HepG2 (cell line): ENCODE data around the gene KCNK7. TPM values are rescaled to one million over a fixed set of nuclear protein-coding genes. Genes with fewer than 3 reads are reported as not detected.

Source experiments
- ARNTL ChIP-seq: sonication (generic); formaldehyde crosslinking; IDR thresholded peaks from 2 replicates; pipeline ENCODE4 v1.4.0; 2020; ENCODE audit warnings: mild to moderate bottlenecking, missing genetic modification reagents
- CBX1 ChIP-seq: IDR thresholded peaks from one replicate; pipeline ENCODE4 v1.6.1; 2016; ENCODE audit warnings: antibody characterized with exemption, low read depth
- GABPB1 ChIP-seq: IDR thresholded peaks from 2 replicates; pipeline ENCODE4 v1.6.1; 2016; ENCODE audit warnings: mild to moderate bottlenecking, missing genetic modification reagents, moderate library complexity, missing compliant biosample characterization
- HDAC6 ChIP-seq: fragments of 200-600 bp; sonication (generic); IDR thresholded peaks from 2 replicates; pipeline ENCODE4 v1.7.0; 2017; ENCODE audit warnings: mild to moderate bottlenecking, antibody characterized with exemption, low read length, low read depth
- MBNL3 ChIP-seq: fragments of 250-450 bp; sonication (Bioruptor Pico); conservative IDR thresholded peaks from 2 replicates; pipeline ENCODE4 v1.8.0; 2022; ENCODE audit warnings: mild to moderate bottlenecking, inconsistent platforms
- PPARG ChIP-seq: conservative IDR thresholded peaks from 2 replicates; pipeline ENCODE4 v1.6.1; 2016; ENCODE audit warnings: missing biosample characterization, missing genetic modification reagents
- RXRA ChIP-seq: sonication (generic); formaldehyde crosslinking; IDR thresholded peaks from 2 replicates; pipeline ENCODE4 v1.5.1; 2020; ENCODE audit warnings: missing genetic modification reagents
- SOX5 ChIP-seq: IDR thresholded peaks from 2 replicates; pipeline ENCODE4 v1.6.1; 2016; ENCODE audit warnings: borderline replicate concordance
- SRY ChIP-seq: sonication (generic); formaldehyde crosslinking; IDR thresholded peaks from 2 replicates; pipeline ENCODE4 v1.8.0; 2022; ENCODE audit warnings: mild to moderate bottlenecking, missing genetic modification reagents
- STAG1 ChIP-seq: sonication (generic); formaldehyde crosslinking; IDR thresholded peaks from 2 replicates; pipeline ENCODE4 v1.4.0; 2020; ENCODE audit warnings: missing genetic modification reagents
- TP53 ChIP-seq: sonication (generic); formaldehyde crosslinking; conservative IDR thresholded peaks from 2 replicates; pipeline ENCODE4 v1.4.0; 2020; ENCODE audit warnings: missing genetic modification reagents
- polyA plus RNA-seq, 8 experiments: library from polyadenylated mRNA; depleted of rRNA in 3 of 8; stranded (reverse) in 7 of 8; unstranded in 1 of 8; fragments of >200 nt; fragmentation: Illumina TruSeq in 4 of 8; extraction: Trizol in 4 of 8; gene quantifications; 2 replicates each; pipeline versions ENCODE4 v1.2.1 to v1.2.3, GENCODE V29; 2011 to 2016; ENCODE audit warnings: low read depth in 4 of 8, missing spikeins in 1 of 8, mixed read lengths in 1 of 8; ENCODE audit not compliant: insufficient read depth in 1 of 8
- total RNA-seq, 5 experiments: library from RNA; depleted of rRNA; stranded (reverse); fragments of >200 nt; fragmentation: Illumina TruSeq; extraction: Trizol; gene quantifications; 2 replicates each; pipeline ENCODE4 v1.2.3, GENCODE V29; 2016; ENCODE audit warnings: low read depth in 1 of 5
- TF ChIP-seq, protein P1 (sequence below): sonication (generic); formaldehyde crosslinking; IDR thresholded peaks from 2 replicates; pipeline ENCODE4 v1.5.1; 2020; ENCODE audit warnings: mild to moderate bottlenecking, missing genetic modification reagents, borderline replicate concordance
- TF ChIP-seq, protein P2 (sequence below): sonication (generic); formaldehyde crosslinking; IDR thresholded peaks from 2 replicates; pipeline ENCODE4 v1.4.0; 2020; ENCODE audit warnings: missing genetic modification reagents
- TF ChIP-seq, protein P3 (sequence below), 2 experiments: sonication (generic) in 1 of 2; formaldehyde crosslinking in 1 of 2; IDR thresholded peaks; 2 replicates each; pipeline versions ENCODE4 v1.6.1 to v1.9.0; 2014 to 2022; ENCODE audit warnings: antibody characterized with exemption in 1 of 2, borderline replicate concordance in 1 of 2, inconsistent platforms in 1 of 2, low read depth in 1 of 2, missing genetic modification reagents in 1 of 2

KCNK7 gene
- total and polyA plus RNA-seq, 2 of the 13 experiments (the other 11 are each of a cell fraction or from before 2014, with no cell fraction given) = 0.11 TPM; not detected in 1

DNA sequence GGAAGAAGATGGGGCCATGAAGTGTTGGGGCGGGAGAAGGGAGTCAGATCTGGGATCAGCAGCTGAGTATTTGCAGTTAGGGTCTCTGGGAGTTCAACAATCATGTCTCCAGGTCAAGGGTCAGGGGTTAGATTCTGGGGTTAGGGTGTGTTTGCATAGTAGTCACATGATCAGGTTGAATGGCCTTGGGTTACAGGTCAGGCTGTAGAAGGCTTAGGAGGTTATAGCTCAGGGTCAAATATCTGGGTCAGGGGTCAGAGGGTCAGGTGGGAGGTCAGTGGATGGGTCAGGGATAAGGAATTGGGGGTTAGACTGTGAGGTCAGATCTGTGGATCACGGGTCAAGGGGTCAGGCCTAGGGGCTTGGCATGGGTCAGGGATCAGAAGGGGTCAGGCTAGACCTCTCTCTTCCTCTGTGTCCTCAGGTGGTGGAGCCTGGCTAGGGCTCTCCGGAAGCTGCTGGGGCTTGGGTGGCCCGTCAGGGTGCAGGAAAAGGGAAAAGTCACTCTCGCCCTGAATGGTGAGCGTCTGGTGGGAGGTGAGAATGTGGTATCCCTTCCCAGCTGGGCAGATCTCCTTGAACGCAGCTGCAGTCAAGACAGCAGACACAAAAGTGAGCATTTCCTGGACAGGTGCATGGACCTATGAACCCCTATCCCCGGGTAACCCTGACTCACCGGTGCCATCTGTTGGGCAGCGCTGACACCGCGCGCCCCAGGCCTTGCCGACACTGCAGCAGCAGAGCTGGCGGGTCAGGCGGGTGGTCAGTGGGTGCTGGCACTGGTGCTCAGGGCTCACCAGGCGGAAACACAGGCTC, 43.8 kb downstream of the KCNK7 start (continued):
- peak; percentile 42; the same call in 1 of the 2 replicates for TF ChIP-seq GABPB1 (CRISPR knock-in tag)
- TF ChIP-seq CBX1 = no peak
- peak; percentile 100 for TF ChIP-seq RXRA (CRISPR knock-in tag)
- TF ChIP-seq SOX5 (CRISPR knock-in tag) = peak; percentile 28; the same call in 1 of the 2 replicates
- no peak for TF ChIP-seq MBNL3 (CRISPR knock-in tag)
- TF ChIP-seq, protein P1, sequence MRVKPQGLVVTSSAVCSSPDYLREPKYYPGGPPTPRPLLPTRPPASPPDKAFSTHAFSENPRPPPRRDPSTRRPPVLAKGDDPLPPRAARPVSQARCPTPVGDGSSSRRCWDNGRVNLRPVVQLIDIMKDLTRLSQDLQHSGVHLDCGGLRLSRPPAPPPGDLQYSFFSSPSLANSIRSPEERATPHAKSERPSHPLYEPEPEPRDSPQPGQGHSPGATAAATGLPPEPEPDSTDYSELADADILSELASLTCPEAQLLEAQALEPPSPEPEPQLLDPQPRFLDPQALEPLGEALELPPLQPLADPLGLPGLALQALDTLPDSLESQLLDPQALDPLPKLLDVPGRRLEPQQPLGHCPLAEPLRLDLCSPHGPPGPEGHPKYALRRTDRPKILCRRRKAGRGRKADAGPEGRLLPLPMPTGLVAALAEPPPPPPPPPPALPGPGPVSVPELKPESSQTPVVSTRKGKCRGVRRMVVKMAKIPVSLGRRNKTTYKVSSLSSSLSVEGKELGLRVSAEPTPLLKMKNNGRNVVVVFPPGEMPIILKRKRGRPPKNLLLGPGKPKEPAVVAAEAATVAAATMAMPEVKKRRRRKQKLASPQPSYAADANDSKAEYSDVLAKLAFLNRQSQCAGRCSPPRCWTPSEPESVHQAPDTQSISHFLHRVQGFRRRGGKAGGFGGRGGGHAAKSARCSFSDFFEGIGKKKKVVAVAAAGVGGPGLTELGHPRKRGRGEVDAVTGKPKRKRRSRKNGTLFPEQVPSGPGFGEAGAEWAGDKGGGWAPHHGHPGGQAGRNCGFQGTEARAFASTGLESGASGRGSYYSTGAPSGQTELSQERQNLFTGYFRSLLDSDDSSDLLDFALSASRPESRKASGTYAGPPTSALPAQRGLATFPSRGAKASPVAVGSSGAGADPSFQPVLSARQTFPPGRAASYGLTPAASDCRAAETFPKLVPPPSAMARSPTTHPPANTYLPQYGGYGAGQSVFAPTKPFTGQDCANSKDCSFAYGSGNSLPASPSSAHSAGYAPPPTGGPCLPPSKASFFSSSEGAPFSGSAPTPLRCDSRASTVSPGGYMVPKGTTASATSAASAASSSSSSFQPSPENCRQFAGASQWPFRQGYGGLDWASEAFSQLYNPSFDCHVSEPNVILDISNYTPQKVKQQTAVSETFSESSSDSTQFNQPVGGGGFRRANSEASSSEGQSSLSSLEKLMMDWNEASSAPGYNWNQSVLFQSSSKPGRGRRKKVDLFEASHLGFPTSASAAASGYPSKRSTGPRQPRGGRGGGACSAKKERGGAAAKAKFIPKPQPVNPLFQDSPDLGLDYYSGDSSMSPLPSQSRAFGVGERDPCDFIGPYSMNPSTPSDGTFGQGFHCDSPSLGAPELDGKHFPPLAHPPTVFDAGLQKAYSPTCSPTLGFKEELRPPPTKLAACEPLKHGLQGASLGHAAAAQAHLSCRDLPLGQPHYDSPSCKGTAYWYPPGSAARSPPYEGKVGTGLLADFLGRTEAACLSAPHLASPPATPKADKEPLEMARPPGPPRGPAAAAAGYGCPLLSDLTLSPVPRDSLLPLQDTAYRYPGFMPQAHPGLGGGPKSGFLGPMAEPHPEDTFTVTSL (CRISPR knock-in tag) = peak; percentile 45; the same call in 1 of the 2 replicates
- TF ChIP-seq, protein P2, sequence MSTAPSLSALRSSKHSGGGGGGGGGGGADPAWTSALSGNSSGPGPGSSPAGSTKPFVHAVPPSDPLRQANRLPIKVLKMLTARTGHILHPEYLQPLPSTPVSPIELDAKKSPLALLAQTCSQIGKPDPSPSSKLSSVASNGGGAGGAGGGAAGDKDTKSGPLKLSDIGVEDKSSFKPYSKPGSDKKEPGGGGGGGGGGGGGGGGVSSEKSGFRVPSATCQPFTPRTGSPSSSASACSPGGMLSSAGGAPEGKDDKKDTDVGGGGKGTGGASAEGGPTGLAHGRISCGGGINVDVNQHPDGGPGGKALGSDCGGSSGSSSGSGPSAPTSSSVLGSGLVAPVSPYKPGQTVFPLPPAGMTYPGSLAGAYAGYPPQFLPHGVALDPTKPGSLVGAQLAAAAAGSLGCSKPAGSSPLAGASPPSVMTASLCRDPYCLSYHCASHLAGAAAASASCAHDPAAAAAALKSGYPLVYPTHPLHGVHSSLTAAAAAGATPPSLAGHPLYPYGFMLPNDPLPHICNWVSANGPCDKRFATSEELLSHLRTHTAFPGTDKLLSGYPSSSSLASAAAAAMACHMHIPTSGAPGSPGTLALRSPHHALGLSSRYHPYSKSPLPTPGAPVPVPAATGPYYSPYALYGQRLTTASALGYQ (CRISPR knock-in tag) = peak; percentile 40; the same call in 1 of the 2 replicates
- TF ChIP-seq ARNTL (CRISPR knock-in tag) = no peak
- TF ChIP-seq PPARG (CRISPR knock-in tag) = peak; percentile 73
- TF ChIP-seq, protein P3, sequence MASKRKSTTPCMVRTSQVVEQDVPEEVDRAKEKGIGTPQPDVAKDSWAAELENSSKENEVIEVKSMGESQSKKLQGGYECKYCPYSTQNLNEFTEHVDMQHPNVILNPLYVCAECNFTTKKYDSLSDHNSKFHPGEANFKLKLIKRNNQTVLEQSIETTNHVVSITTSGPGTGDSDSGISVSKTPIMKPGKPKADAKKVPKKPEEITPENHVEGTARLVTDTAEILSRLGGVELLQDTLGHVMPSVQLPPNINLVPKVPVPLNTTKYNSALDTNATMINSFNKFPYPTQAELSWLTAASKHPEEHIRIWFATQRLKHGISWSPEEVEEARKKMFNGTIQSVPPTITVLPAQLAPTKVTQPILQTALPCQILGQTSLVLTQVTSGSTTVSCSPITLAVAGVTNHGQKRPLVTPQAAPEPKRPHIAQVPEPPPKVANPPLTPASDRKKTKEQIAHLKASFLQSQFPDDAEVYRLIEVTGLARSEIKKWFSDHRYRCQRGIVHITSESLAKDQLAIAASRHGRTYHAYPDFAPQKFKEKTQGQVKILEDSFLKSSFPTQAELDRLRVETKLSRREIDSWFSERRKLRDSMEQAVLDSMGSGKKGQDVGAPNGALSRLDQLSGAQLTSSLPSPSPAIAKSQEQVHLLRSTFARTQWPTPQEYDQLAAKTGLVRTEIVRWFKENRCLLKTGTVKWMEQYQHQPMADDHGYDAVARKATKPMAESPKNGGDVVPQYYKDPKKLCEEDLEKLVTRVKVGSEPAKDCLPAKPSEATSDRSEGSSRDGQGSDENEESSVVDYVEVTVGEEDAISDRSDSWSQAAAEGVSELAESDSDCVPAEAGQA (IDR thresholded peaks at IDR 0.05; ENCODE audit: low read depth) = no peak
- TF ChIP-seq, protein P3 (CRISPR knock-in tag; IDR thresholded peaks at IDR 0.05; ENCODE audit: borderline replicate concordance) = no peak
- no peak for TF ChIP-seq HDAC6
- no peak for TF ChIP-seq SRY
- TF ChIP-seq STAG1 (CRISPR knock-in tag) = peak; percentile 54
- no peak for TF ChIP-seq TP53 (CRISPR knock-in tag)
